H9 (cell line): Measurements from ENCODE around the gene EEF1AKMT2. TPM values are rescaled to one million over a fixed set of nuclear protein-coding genes. Genes with fewer than 3 reads are reported as not detected.

Source experiments
- DNase-seq: peaks from one replicate; pipeline ENCODE4 v3.0.0-alpha.2; 2017
- H2AFZ ChIP-seq: one replicate; pipeline ENCODE4 v1.6.1; 2013; ENCODE audit warnings: mild to moderate bottlenecking, low read length, control low read depth, moderate library complexity
- H2AK5ac ChIP-seq: 2 replicates; pipeline ENCODE4 v1.6.1; 2013; ENCODE audit warnings: low read length, control low read depth, mixed read lengths; ENCODE audit not compliant: insufficient read length
- H2BK120ac ChIP-seq: one replicate; pipeline ENCODE4 v1.6.1; 2013; ENCODE audit warnings: low read depth, mild to moderate bottlenecking, low read length, control low read depth, inconsistent platforms; ENCODE audit not compliant: poor library complexity, severe bottlenecking
- H2BK12ac ChIP-seq: 2 replicates; pipeline ENCODE4 v1.6.1; 2013; ENCODE audit warnings: low read length, control low read depth, mixed read lengths, low read depth; ENCODE audit not compliant: insufficient read length
- H2BK15ac ChIP-seq: 2 replicates; pipeline ENCODE4 v1.6.1; 2013; ENCODE audit warnings: low read depth, low read length, control low read depth
- H2BK20ac ChIP-seq: one replicate; pipeline ENCODE4 v1.6.1; 2013; ENCODE audit warnings: low read depth, mild to moderate bottlenecking, low read length, control low read depth, inconsistent platforms; ENCODE audit not compliant: poor library complexity, severe bottlenecking
- H2BK5ac ChIP-seq: 2 replicates; pipeline ENCODE4 v1.6.1; 2013; ENCODE audit warnings: low read length, control low read depth, mixed read lengths; ENCODE audit not compliant: insufficient read length
- H3K14ac ChIP-seq: 2 replicates; pipeline ENCODE4 v1.6.1; 2013; ENCODE audit warnings: low read length, control low read depth; ENCODE audit not compliant: insufficient read depth
- H3K18ac ChIP-seq: 2 replicates; pipeline ENCODE4 v1.6.1; 2013; ENCODE audit warnings: low read depth, mild to moderate bottlenecking, mixed read lengths, low read length, control low read depth; ENCODE audit not compliant: insufficient read length
- H3K23ac ChIP-seq: 2 replicates; pipeline ENCODE4 v1.6.1; 2013; ENCODE audit warnings: low read length, control low read depth, mixed read lengths, low read depth; ENCODE audit not compliant: insufficient read length
- H3K23me2 ChIP-seq: 2 replicates; pipeline ENCODE4 v1.6.1; 2013; ENCODE audit warnings: low read depth, mild to moderate bottlenecking, mixed read lengths, low read length, control low read depth; ENCODE audit not compliant: insufficient read length, poor library complexity, severe bottlenecking
- H3K27ac ChIP-seq: 2 replicates; pipeline ENCODE4 v1.5.1; 2013; ENCODE audit warnings: low read length, control low read depth, mixed read lengths, low read depth; ENCODE audit not compliant: insufficient read length
- H3K27me3 ChIP-seq: 2 replicates; pipeline ENCODE4 v1.6.1; 2013; ENCODE audit warnings: low read length, control low read depth, inconsistent platforms; ENCODE audit not compliant: insufficient read depth
- H3K4ac ChIP-seq: 2 replicates; pipeline ENCODE4 v1.6.1; 2013; ENCODE audit warnings: low read depth, mild to moderate bottlenecking, control low read depth, inconsistent platforms, low read length, moderate library complexity
- H3K4me1 ChIP-seq: 2 replicates; pipeline ENCODE4 v1.6.1; 2013; ENCODE audit warnings: low read length, control low read depth, inconsistent platforms; ENCODE audit not compliant: insufficient read depth
- H3K4me2 ChIP-seq: 2 replicates; pipeline ENCODE4 v1.6.1; 2013; ENCODE audit warnings: low read length, control low read depth, mixed read lengths; ENCODE audit not compliant: insufficient read length, insufficient read depth
- H3K56ac ChIP-seq: 2 replicates; pipeline ENCODE4 v1.6.1; 2013; ENCODE audit warnings: low read depth, mild to moderate bottlenecking, mixed read lengths, low read length, control low read depth; ENCODE audit not compliant: insufficient read length
- H3K79me1 ChIP-seq: 2 replicates; pipeline ENCODE4 v1.6.1; 2013; ENCODE audit warnings: low read depth, mild to moderate bottlenecking, moderate library complexity, low read length, control low read depth, inconsistent platforms; ENCODE audit not compliant: insufficient read depth, poor library complexity, severe bottlenecking
- H3K79me2 ChIP-seq: 2 replicates; pipeline ENCODE4 v1.6.1; 2013; ENCODE audit warnings: low read length, control low read depth, inconsistent platforms; ENCODE audit not compliant: insufficient read depth
- H3K9ac ChIP-seq: 2 replicates; pipeline ENCODE4 v1.6.1; 2013; ENCODE audit warnings: low read length, control low read depth, mixed read lengths; ENCODE audit not compliant: insufficient read length; ENCODE audit errors: extremely low read depth
- H3K9me3 ChIP-seq: one replicate; pipeline ENCODE4 v1.6.1; 2013; ENCODE audit warnings: low read depth, low read length, inconsistent platforms; ENCODE audit not compliant: control insufficient read depth
- H3T11ph ChIP-seq: one replicate; pipeline ENCODE4 v1.6.1; 2013; ENCODE audit warnings: mild to moderate bottlenecking, low read length, control low read depth, inconsistent platforms
- H4K20me1 ChIP-seq: one replicate; pipeline ENCODE4 v1.6.1; 2013; ENCODE audit not compliant: control insufficient read depth, insufficient read length, insufficient read depth
- H4K5ac ChIP-seq: 2 replicates; pipeline ENCODE4 v1.6.1; 2013; ENCODE audit warnings: low read depth, mild to moderate bottlenecking, mixed read lengths, low read length, control low read depth; ENCODE audit not compliant: insufficient read length
- H4K8ac ChIP-seq: replicated peaks from 2 replicates; pipeline ENCODE4 v1.6.1; 2013; ENCODE audit warnings: low read length, control low read depth, mixed read lengths, low read depth; ENCODE audit not compliant: insufficient read length
- H4K91ac ChIP-seq: 2 replicates; pipeline ENCODE4 v1.6.1; 2013; ENCODE audit warnings: low read depth, mild to moderate bottlenecking, moderate library complexity, mixed read lengths, low read length, control low read depth; ENCODE audit not compliant: insufficient read length
- H3K27ac Mint-ChIP-seq, 3 experiments: 2 replicates in 2 of 3; 3 replicates in 1 of 3; pipeline ENCODE4 v1.8.0; 2020 to 2021; ENCODE audit warnings: mixed read lengths in 3 of 3, mild to moderate bottlenecking in 1 of 3, moderate library complexity in 1 of 3
- H3K27me3 Mint-ChIP-seq: 2 replicates; pipeline ENCODE4 v1.8.0; 2021; ENCODE audit warnings: low read depth, mild to moderate bottlenecking, moderate library complexity, mixed read lengths
- H3K36me3 Mint-ChIP-seq, 3 experiments: 2 replicates in 2 of 3; 3 replicates in 1 of 3; pipeline ENCODE4 v1.8.0; 2020 to 2021; ENCODE audit warnings: low read depth in 3 of 3, mixed read lengths in 3 of 3; ENCODE audit not compliant: insufficient read depth in 1 of 3
- H3K4me1 Mint-ChIP-seq, 2 experiments: 2 replicates each; pipeline ENCODE4 v1.8.0; 2020; ENCODE audit warnings: mixed read lengths in 2 of 2
- H3K4me3 Mint-ChIP-seq, 2 experiments: 2 replicates in 1 of 2; 3 replicates in 1 of 2; pipeline ENCODE4 v1.8.0; 2020 to 2021; ENCODE audit warnings: mild to moderate bottlenecking in 2 of 2, mixed read lengths in 2 of 2, moderate library complexity in 1 of 2
- H3K9me3 Mint-ChIP-seq, 2 experiments: 2 replicates in 1 of 2; 3 replicates in 1 of 2; pipeline ENCODE4 v1.8.0; 2020; ENCODE audit warnings: mild to moderate bottlenecking in 2 of 2, mixed read lengths in 2 of 2, moderate library complexity in 1 of 2
- CTCF ChIP-seq: fragments of 200-600 bp; sonication (generic); conservative IDR thresholded peaks from 3 replicates; pipeline ENCODE4 v1.8.0; 2021; ENCODE audit warnings: antibody characterized with exemption, mild to moderate bottlenecking
- WGBS: extraction: QIAGEN DNeasy Blood & Tissue Kit; methylation state at CpG from one replicate; pipeline ENCODE4 v1.1.7; 2013; ENCODE audit warnings: missing lambda C conversion rate, low lambda C conversion rate, mixed read lengths; ENCODE audit not compliant: insufficient read length; ENCODE audit errors: extremely low coverage; 5-methylcytosine and 5-hydroxymethylcytosine counted together
- total RNA-seq: library from RNA; stranded (reverse); gene quantifications from 2 replicates; pipeline ENCODE4 v1.2.1, GENCODE V29; 2021

The EEF1AKMT2 gene
- total RNA-seq, 1 experiment from 2014 or later: 19.0 TPM

GRCh38 chr10:124765256-124765655, 26.4 kb downstream of the EEF1AKMT2 start:
- no peak overlapping the region for H3K4ac ChIP-seq
- no peak overlapping the region for H3K18ac ChIP-seq
- no peak overlapping the region for H2BK15ac ChIP-seq
- no peak overlapping the region for H3T11ph ChIP-seq
- no peak overlapping the region for H2AFZ ChIP-seq
- no peaks in the 10 kb centered on the region for H3K9me3 ChIP-seq
- no peak overlapping the region for H3K4me3 Mint-ChIP-seq
- no peak overlapping the region for H2AK5ac ChIP-seq
- H3K79me1 ChIP-seq: no peaks in the 10 kb centered on the region
- no peaks in the 10 kb centered on the region for H4K20me1 ChIP-seq
- H2BK12ac ChIP-seq: no peak overlapping the region
- no peaks in the 10 kb centered on the region for H3K9me3 Mint-ChIP-seq
- no peak overlapping the region for H3K4me2 ChIP-seq
- H2BK20ac ChIP-seq: no peak overlapping the region
- H4K5ac ChIP-seq: no peak overlapping the region
- WGBS: no CpG with 5 or more reads among the region's 2 CpGs
- no peaks in the 10 kb centered on the region for H3K27me3 Mint-ChIP-seq
- H3K36me3 Mint-ChIP-seq: peaks cover 2 to 36% (median 28%) of the 10 kb centered on the region in 3 experiments; a peak in 5 of 7 replicates
- no peak for DNase-seq
- no peaks in the 10 kb centered on the region for H3K4me1 ChIP-seq
- H3K79me2 ChIP-seq: no peaks in the 10 kb centered on the region
- H3K23me2 ChIP-seq: no peaks in the 10 kb centered on the region
- no peak overlapping the region for H2BK120ac ChIP-seq
- no peak overlapping the region for H3K23ac ChIP-seq
- no peak overlapping the region for H3K9ac ChIP-seq
- H2BK5ac ChIP-seq: no peak overlapping the region
- no peak overlapping the region for H3K56ac ChIP-seq
- no peaks in the 10 kb centered on the region for H3K4me1 Mint-ChIP-seq
- H3K14ac ChIP-seq: no peak overlapping the region
- no peak overlapping the region for H3K27ac ChIP-seq
- no peak overlapping the region for H4K8ac ChIP-seq
- no peak for TF ChIP-seq CTCF
- no peak overlapping the region for H4K91ac ChIP-seq
- no peaks in the 10 kb centered on the region for H3K27me3 ChIP-seq
- H3K27ac Mint-ChIP-seq: no peak overlapping the region
